Mesodermal cell (in vitro differentiated cells): ENCODE results near the gene ZSCAN20.
"Not testable (repeated sequence)": the region's sequence is repeated elsewhere in the genome, so short reads cannot be mapped to it uniquely, and the experiment has no call there.

Experiments
- H3K27ac ChIP-seq: 2 replicates; pipeline ENCODE4 v1.7.0; 2013; ENCODE audit warnings: mild to moderate bottlenecking, low read depth, low read length, moderate library complexity; ENCODE audit not compliant: severe bottlenecking
- H3K36me3 ChIP-seq: 2 replicates; pipeline ENCODE4 v1.7.1; 2013; ENCODE audit warnings: mild to moderate bottlenecking, low read length, moderate library complexity; ENCODE audit not compliant: control insufficient read depth, insufficient read depth
- H3K4me1 ChIP-seq: one replicate; pipeline ENCODE4 v1.7.1; 2013; ENCODE audit warnings: mild to moderate bottlenecking, low read length; ENCODE audit not compliant: insufficient read depth, control insufficient read depth, poor library complexity, severe bottlenecking
- H3K4me3 ChIP-seq: 2 replicates; pipeline ENCODE4 v1.7.0; 2013; ENCODE audit warnings: low read length, control low read depth, mild to moderate bottlenecking; ENCODE audit not compliant: insufficient read depth, poor library complexity, severe bottlenecking; ENCODE audit errors: extremely low read depth
- H3K9me3 ChIP-seq: 2 replicates; pipeline ENCODE4 v1.7.1; 2013; ENCODE audit warnings: mild to moderate bottlenecking, low read length, moderate library complexity; ENCODE audit not compliant: control insufficient read depth
- WGBS, 2 experiments: methylation state at CpG; one replicate each; pipeline ENCODE4 v1.1.5; 2013; ENCODE audit warnings: missing lambda C conversion rate in 2 of 2; ENCODE audit not compliant: insufficient coverage in 2 of 2; 5-methylcytosine and 5-hydroxymethylcytosine counted together

Gene ZSCAN20

DNA sequence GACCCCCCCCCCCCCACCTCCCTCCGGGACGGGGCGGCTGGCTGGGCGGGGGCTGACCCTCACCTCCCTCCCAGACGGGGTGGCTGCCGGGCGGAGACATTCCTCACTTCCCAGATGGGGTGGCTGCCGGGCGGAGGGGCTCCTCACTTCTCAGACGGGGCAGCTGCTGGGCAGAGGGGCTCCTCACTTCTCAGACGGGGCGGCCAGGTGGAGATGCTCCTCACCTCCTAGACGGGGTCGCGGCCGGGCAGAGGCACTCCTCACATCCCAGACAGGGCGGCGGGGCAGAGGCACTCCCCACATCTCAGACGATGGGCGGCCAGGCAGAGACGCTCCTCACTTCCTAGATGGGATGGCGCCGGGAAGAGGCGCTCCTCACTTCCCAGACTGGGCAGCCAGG, 36.8 kb downstream of the ZSCAN20 start:
- not testable (repeated sequence) for H3K4me3 ChIP-seq, H3K4me1 ChIP-seq, H3K27ac ChIP-seq, H3K36me3 ChIP-seq, H3K9me3 ChIP-seq
- 96 to 97% methylated on average over 8 to 12 of the region's 24 CpGs for WGBS, 2 experiments

DNA sequence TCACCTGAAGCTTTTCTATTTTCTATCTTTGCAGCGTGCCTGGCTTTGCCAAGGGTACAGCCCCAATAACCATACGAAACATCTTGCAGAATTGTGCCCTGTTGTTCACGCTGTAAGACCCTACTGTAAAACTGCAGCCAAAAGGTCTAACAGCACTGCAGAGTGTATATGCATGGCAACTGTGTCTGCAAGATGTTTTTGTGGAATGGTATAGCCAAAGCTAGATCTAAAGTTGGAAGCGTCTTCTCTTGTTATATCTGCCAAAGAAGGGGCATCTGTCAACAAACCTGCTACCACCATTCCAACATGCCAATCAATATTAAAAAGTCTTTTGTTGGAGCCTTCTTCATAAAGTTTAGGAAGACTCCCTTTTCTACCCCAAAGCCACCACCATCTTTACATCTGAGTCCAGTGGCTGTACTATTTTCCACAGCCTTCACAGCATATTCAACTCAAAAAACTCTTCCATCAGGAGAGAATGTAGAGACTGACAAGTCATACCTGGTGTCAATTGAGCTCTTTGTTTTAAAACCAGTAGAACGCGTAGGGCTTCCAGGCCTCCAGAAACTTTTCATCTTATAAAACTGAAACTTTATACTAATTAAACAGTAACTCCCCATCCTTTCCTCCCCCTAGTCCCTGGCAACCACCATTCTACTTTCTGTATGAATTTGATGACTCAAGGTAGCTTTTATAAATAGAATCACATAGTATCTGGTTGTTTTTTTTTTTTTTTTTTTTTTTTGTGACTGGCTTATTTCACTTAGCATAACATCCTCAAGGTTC, 40.0 kb downstream of the ZSCAN20 start:
- Histone ChIP-seq H3K27ac (no peak overlapping the region), H3K9me3 (no peaks in the 10 kb centered on the region), H3K36me3 (no peaks in the 10 kb centered on the region), H3K4me3 (no peak overlapping the region), H3K4me1 (no peaks in the 10 kb centered on the region)
- WGBS, 2 experiments = 93 to 97% methylated on average over 3 to 4 of the region's 6 CpGs

DNA sequence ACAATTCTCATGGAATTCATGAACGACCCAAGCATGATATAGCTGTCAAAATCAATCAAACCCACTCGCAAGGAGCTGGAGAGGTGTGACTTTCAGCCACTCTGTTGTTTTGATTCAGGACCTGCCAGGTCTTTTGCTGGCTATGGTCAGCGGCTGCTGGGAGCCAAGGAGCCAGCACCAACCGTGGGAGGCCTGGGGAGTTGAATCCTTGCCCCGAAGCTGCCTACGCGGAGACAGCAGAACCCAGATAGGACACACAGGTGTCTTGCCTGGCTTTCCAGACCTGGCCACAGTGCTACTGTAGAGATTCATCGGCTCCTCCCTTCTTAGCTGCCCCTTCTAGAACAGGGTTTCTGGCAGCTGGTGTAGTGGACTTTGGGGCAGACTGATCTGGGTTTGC, 42.7 kb downstream of the ZSCAN20 start:
- H3K4me1 ChIP-seq = no peaks in the 10 kb centered on the region
- WGBS, 2 experiments = 96 to 97% methylated on average over 5 to 6 of the region's 8 CpGs
- no peak overlapping the region for H3K27ac ChIP-seq
- H3K36me3 ChIP-seq = no peaks in the 10 kb centered on the region
- no peak overlapping the region for H3K4me3 ChIP-seq
- H3K9me3 ChIP-seq = no peaks in the 10 kb centered on the region

DNA sequence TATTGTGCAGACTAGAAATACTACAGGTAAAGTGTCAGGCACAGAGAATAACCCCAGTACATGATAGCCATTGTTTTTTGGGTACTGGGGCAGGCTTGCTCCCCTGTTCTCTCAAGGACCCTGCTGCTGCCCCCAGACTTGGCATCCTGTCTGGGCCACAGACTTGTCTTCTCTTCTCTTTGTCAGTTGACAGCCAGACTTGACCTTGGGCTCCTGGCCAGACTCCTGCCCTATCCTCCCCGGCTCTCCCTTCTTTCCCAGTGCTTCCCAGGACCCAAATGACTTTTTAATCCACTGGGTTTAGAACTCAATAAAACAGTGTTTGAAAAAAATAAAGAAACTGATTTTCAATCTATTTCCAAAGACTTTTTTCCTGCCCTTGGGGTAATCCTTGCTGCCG, 43.2 kb downstream of the ZSCAN20 start:
- Histone ChIP-seq H3K9me3 (no peaks in the 10 kb centered on the region), H3K4me1 (no peaks in the 10 kb centered on the region), H3K27ac (no peak overlapping the region), H3K4me3 (no peak overlapping the region), H3K36me3 (no peaks in the 10 kb centered on the region)
- WGBS, 2 experiments = 100% methylated on average over 1 of the region's 2 CpGs

DNA sequence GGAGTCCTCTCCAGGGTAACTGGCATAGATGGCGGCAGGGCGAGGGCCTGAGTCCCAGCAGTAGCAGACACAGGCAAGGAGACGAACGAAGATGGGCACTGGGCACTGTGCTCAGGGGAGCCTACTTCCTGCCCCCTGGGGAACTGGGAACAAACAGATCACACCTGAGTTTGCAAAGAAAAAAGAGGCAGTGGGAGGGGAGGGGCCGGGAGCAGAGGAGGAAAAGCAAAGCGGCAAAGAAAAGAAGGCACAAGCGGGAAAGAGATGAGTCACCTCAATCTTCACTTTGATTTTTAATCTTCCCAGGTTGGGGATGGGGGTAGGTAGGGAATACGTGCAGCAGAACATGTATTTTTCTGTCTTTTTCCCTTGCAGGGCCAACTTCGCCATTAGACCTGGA, 44.0 kb downstream of the ZSCAN20 start:
- Histone ChIP-seq H3K4me1 (no peaks in the 10 kb centered on the region), H3K4me3 (no peak overlapping the region), H3K9me3 (no peaks in the 10 kb centered on the region), H3K36me3 (no peaks in the 10 kb centered on the region), H3K27ac (no peak overlapping the region)
- WGBS, 2 experiments = 85 to 93% methylated on average over 4 to 5 of the region's 9 CpGs

DNA sequence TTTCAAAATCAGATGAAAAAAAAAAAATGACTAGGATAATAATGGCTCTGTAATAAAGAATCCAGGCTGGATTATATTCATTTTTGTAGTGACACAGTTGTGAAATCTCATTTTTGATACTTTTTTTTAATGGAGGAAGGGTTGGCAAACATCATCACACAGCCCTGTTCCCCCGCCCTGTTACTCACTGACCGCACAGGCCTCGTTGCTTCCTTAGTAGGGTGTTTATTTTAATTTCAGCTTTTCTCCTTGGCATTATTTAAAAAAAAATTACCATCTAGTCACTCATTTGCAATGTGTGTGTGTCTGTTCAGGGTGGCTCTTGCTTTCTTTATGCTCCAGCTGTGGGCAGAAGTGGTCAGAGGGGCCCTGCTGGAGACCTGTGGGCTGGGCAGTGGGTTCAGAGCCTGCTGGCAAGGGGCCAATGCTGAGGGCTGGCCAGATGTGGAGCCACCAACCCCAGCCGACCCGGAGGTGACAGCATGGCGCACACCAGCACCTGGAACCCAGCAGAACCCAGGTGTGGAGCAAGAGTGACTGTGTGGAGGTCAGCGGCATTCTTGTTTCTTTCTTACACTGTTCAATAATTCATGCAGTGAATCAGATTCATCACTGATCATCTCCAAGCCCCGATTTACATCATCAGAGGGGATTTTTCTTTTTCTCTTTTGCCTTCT, 44.6 kb downstream of the ZSCAN20 start:
- Histone ChIP-seq H3K27ac (no peak overlapping the region), H3K36me3 (no peaks in the 10 kb centered on the region), H3K4me1 (no peaks in the 10 kb centered on the region), H3K9me3 (no peaks in the 10 kb centered on the region), H3K4me3 (no peak overlapping the region)
- WGBS, 2 experiments = 91 to 93% methylated on average over 3 to 4 of the region's 8 CpGs

DNA sequence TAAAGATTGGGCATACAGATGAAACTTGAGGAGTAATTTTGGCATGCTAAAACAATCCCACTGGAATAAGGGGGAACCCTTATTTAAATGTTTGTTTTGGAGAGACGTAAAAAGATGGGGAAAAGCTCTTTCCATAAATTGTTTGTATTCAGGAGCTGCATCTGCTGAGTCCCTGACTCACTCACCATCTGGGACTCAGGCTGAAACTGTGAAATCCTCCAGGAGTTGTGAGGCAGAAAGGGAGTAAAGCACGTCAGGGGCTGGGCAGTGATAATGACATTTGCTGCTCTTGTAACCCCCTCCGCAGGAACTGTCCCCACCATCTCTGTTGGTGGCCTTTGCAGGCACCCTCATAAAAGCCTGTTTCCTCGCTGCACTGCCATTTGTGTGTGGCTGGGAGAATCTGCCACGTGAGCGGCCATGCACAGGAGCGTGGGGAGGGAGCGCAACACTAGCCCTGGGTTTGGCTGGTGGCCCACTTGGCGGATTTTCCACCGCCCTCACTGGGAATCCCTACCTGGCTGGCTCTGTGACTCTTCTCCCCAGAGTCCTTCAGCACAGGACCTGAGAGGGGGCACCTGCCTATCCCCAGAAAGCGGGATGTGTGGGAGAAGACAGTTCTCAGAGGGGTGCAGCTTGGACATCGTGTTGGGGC, 45.3 kb downstream of the ZSCAN20 start:
- no peaks in the 10 kb centered on the region for H3K9me3 ChIP-seq
- 91 to 97% methylated on average over 10 to 11 of the region's 12 CpGs for WGBS, 2 experiments

DNA sequence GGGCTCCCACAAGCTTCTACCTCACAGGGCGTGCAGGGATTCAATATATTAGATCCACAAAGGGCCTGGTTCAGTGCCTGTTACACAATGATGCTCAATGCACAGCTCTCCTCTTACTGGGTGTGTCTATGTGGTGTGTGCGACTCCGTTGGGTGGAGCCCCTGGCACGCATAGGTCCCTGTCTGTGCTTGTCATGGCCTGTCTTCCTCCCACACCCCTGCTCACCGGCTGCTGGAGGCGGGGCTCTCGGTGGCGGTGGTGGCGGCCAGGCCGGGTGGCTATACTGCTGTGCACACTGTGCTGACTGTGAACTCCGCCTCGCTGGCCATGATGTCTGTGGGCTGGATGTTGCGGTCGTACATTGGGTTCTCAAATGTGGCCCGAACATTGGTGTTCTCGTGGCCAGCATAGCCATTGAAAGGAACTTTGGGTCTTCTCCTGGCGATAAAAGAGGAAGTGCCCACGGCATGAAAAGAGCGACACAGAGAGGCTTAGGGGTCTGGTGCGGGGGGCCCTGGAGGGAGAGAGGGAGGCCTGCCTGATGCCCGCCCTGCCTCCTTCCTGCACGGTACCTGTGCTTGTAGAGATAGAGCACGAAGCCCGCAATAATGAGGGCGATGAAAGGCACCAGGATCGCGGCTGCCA, 46.9 kb downstream of the ZSCAN20 start:
- WGBS, 2 experiments = 94 to 95% methylated on average over 21 to 27 of the region's 27 CpGs
- Histone ChIP-seq H3K9me3 (no peaks in the 10 kb centered on the region), H3K36me3 (no peaks in the 10 kb centered on the region), H3K27ac (no peak overlapping the region), H3K4me1 (no peaks in the 10 kb centered on the region), H3K4me3 (no peak overlapping the region)

More for the DNA sequence above, 45.3 kb downstream of the ZSCAN20 start:
- H3K36me3 ChIP-seq = no peaks in the 10 kb centered on the region
- H3K4me3 ChIP-seq = no peak overlapping the region
- no peak overlapping the region for H3K27ac ChIP-seq
- no peaks in the 10 kb centered on the region for H3K4me1 ChIP-seq

DNA sequence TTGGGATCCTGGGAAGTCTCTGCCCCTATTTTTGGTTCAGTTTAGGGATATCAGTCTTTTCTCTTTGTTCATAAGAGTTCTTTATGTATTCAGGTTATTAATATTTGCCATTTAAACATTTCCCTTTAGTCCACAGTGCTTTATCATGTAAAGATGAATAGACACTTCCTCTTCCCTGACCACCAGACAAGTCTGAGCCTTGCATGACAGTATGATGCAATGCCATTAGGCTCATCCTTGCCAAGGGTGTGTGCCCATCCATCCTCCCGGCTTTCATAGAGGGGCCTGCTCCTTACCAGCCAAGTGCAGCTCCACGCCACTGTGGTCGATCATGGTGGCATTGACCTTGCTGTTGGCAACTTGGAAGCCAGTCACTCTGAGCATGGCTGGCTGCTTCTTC, 52.1 kb downstream of the ZSCAN20 start:
- H3K27ac ChIP-seq = no peak overlapping the region
- 84 to 100% methylated on average over 3 of the region's 3 CpGs for WGBS, 2 experiments
- H3K4me1 ChIP-seq = no peaks in the 10 kb centered on the region
- no peaks in the 10 kb centered on the region for H3K9me3 ChIP-seq
- H3K4me3 ChIP-seq = no peak overlapping the region
- H3K36me3 ChIP-seq = no peaks in the 10 kb centered on the region

DNA sequence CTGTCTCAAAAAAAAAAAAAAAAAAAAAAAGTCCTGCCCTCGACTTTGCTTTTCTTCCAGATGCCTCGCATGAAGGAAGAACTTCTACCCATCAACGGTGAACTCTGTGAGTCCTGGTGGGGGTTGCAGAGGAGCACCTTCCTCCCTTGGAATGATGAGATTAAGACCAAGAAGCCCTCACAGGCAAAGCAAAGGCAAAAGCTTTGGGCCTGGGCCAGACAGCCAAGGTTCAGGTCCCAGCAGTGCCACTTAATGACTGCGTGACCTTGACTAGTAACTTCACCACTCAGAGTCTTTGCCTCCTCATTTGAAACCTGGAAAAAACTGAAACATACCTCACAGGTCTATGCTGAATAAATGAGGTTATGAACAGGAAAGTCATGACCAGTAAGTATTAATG, 55.5 kb downstream of the ZSCAN20 start:
- H3K9me3 ChIP-seq = no peaks in the 10 kb centered on the region
- H3K4me1 ChIP-seq = no peaks in the 10 kb centered on the region
- no peaks in the 10 kb centered on the region for H3K36me3 ChIP-seq
- no peak overlapping the region for H3K27ac ChIP-seq
- no peak overlapping the region for H3K4me3 ChIP-seq
- WGBS, 2 experiments = 100% methylated on average over 1 to 2 of the region's 4 CpGs
